HG02884 (cell line): ENCODE measurements around the gene IDI2.
"Not testable (repeated sequence)": the region's sequence is repeated elsewhere in the genome, so short reads cannot be mapped to it uniquely, and the experiment has no call there.

ENCODE experiments used
- ATAC-seq: cut with Tn5 transposase; IDR thresholded peaks from one replicate; pipeline ENCODE4 v1.9.1; 2021; ENCODE audit warnings: mild to moderate bottlenecking, moderate library complexity; ENCODE audit not compliant: unreplicated experiment

Gene IDI2

DNA sequence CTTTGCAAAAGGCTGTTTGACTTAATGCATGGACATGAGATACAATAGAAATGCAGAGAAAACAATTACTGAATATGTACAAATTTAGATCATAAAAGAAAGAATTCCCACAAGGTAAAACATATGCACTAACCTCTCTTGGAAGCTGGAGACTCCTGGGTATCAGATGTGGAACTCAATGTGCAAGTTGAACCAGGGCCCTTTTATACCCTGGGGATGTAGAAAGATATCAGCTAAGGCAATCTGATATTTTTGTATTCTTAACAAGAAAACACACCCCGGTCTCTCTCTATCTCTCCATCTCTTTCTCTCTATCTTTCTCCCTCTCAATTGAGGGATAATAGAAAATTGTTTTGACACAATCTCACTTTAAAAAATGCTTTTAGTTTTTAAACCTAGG, at the start of gene IDI2:
IDI2 (minus strand) TSS at position 177 of the 400 bp plus-strand sequence. CDS start 1,136 bp downstream, outside the sequence.
- no peak for ATAC-seq

DNA sequence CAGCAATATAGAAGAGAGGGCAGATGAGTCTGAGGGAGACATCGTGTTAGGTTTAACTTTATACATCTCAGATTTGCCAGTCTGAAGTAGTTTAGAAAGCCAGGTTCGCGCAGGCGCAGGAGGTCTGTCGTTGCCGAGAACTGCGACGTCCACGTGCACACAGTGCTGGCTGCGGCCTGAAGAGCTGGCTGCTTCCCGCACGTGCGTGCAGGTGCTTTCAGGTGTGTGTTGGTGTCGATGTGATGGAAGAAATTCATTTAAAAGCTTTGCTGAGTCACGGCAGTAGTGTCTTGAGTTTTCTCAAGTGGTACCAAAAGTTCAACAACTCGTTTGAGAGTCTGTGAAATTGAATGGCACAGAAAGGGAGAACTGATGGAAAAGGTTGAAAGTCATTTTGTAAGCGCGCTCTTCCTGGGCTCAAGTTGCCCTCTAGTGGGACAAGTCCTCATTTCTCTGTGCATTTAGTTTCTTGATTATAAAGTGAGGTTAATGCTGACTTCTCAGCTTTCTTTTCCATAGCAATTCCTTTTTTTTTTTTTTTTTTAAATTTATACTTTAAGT, 49.2 kb upstream of the IDI2 start:
- ATAC-seq: no peak

DNA sequence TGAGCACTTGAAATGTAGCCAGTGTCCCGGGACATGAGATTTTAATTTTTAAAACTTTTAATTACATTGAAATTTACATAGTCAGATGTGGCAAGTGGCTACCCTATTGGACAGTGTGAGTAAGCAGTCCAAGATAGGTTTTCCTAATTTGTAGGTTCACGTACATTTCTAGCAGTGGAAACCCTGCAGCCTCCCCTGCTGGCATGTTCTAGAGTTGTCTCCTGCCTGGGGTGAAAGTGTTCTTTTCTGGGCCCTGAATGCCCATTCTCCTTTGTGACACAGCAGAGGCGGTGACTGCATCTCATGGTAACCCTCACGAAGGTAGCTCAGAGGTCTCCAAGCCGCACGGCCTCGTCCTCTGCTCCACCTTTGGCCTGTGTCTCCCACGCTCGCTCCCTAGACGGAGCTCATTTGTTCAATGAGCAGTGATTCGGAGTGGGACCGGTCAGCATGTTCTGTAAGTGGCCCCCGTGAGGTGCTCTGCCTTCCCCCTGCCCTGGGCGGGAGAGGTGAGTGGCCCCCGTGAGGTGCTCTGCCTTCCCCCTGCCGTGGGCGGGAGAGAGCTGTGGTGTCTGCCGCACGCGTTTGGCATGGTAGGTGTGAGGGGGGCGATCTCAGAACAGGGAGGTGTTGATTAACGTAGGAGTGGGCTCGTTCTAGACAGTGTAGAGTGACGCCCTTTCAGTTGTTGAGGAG, 48.5 kb upstream of the IDI2 start:
- ATAC-seq: no peak

DNA sequence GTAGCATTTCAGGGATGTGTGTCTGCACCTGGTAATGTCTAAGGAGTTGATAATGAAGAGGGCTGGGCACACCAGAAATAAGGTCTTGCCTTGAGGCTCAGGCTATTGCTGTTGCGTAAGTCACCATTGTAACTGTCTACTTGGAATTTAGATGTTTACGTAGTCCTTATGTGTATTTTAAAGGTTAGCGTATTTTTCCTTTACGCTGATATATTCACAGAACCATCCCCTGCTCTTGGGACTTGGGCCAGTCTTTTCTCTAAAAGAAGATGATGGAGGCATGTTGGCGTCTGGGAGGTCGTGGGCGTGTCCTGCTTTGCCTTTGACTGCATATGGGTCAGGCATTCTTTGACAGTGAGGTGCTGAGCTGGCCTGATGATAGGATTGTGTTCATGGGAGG, 45.3 kb upstream of the IDI2 start:
- ATAC-seq: no peak

DNA sequence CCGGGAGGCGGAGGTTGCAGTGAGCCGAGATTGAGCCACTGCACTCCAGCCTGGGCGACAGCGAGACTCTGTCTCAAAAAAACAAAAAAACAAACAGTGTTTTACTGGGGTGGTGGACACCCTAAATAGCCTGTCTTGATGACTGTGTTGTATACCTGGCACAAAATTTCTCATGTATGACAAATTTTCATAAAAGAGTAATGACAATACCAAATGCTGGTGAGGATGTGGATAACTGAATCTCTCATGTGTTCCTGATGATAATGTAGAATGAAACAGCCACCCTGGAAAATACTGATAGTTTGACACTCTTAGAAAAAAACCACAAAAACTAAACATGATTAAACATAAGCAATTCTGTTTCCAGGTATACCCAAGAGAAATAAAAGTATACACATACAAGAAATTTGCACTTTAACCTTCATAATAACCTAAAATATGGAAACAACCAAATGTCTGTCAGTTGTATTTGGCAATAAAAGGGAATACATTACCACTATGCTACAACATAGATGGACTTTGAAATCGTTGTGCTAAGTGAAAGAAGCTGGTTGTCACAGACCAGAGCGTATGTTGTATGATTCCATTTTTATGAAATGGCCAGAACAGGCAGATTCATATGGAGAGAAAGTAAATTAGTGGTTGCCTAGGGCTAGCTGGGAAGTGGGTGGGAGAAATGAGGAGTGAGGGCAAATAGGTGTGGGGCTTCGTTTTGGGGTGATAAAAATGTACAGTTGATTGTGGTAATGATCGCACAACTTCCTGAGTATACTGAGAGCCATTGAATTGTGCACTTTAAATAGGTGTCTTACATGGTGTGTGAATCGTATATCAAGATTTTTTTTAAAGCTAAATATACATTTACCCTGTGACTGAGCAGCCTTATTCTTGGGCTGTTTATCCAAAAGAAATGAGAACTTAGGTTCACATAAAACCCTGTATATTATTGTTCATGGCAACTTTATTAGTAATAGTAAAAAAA, 43.0 kb upstream of the IDI2 start:
- no peak for ATAC-seq

DNA sequence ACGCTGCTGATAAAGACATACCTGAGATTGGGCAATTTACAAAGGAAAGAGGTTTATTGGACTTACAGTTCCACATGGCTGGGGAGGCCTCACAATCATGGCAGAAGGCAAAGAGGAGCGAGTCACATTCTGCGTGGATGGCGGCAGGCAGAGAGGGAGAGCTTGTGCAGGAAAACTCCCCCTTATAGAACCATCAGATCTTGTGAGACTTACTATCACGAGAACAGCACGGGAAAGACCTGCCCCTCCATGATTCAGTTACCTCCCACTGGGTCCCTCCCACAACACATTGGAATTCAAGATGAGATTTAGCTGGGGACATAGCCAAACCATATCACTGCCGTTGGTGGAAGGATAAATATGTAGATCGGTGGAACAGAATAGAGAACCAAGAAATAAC, 41.1 kb upstream of the IDI2 start:
- not testable (repeated sequence) for ATAC-seq

DNA sequence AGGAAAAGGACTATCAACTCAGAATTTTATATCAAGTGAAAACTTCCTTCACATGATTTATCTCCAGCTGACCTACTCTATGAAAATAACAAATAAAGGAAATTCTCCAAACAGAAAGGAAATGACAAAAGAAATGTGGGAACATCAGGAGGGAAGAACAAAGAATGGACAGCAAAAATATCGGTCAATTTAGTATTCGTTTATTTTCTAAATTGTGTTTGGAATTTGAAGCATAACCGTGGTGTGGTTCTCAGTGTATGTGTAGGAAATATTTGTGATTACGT, 39.2 kb upstream of the IDI2 start:
- no peak for ATAC-seq

DNA sequence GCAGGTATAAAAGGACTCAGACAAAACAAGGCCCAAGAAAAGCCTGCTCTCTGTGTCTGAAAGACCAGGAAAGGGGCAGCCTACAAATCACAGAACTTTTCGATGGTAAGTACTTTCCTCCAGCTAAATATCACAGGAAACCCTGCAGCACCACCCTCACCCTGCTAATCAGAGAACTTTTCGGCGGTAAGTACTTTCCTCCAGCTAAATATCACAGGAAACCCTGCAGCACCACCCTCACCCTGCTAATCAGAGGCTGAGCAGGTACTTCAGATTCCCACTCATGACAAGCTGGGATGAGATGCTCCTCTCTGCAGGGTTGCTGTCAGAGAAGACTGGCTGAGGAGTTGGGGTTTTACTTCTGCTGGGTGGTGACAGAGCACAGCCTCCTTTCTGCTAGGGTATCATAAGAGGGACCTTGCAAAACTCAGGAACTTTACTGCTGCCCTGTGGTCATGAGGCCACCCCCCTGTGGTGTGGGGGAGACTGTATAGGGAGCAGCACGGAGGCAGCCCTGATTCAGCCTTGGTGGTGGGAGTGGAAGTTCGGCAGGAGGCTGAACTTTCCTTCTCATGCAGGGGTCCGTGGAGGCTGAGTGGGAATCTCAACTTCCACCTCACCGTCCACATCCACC, 37.7 kb upstream of the IDI2 start:
- ATAC-seq: no peak

DNA sequence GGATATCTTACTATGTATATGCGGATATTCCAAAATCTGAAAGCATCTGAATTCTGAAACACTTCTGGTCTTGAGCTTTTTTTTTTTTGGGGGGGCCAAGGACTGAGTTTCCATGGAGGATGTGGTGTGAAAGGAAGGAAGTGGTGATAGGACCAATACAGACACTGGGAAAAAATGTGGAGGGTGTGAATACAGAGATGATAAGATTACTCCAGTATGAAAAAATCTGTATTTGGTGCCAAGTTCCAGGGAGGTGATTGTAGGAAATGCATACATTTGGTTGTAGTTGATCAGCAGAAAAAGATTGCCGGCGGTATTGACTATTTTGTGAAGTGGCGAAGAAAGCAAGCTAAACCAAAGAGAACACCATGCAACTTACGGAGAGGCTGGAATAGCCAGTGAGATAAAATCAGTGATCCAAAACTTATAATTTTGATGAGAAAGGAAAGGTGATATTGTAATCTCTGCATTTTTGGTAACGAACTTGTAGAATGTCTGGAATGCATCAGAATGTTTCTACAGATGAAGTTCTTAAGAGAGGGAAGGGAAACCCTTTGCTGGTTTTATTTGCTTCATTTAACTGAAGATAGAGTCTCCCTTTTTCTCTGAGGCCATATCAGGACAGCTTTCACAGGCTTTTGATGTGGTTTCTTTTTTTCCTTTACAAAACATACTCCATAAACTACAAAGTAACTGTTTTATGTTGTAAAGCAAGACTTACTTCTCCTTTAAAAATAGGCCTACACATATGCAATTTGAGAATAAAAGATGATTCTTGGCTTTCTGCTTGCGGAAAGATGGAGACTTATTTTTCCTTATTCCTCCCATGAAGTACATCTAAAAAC, 36.5 kb upstream of the IDI2 start:
- no peak for ATAC-seq

DNA sequence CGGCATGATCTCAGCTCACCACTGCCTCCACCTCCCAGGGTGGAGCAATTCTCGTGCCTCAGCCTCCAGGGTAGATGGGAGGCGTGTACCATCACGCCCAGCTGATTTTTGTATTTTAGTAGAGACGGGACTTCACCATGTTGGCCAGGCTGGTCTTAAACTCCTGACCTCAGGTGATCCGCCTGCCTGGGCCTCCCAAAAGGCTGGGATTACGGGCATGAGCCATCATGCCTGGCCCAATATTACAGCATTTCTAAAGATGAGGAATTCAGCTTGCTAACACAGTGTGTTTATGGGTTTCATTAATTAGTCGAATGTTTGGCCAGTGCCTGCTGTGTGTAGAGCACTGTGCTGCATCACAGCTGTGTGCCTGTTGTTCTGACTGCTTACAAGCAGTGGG, 34.2 kb upstream of the IDI2 start:
- ATAC-seq: no peak

DNA sequence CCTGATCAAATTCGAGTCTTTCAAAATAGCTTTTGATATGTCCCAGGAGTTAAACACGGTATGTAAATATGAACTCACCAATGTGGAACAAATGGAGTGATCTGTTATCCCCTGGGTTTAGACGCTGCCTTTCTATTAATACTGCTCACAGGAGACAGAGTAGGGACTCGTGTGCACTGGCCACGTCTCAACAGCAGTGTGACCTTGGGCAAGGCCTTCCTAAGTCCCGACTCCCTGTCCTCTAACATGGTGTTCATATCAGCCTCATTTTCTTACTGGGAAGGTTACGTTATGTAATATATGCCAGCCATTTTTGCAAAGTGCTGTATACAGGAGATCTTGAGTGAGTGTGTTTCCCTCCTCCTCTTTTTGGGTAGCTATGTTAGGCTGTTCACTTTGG, 32.4 kb upstream of the IDI2 start:
- ATAC-seq: no peak

DNA sequence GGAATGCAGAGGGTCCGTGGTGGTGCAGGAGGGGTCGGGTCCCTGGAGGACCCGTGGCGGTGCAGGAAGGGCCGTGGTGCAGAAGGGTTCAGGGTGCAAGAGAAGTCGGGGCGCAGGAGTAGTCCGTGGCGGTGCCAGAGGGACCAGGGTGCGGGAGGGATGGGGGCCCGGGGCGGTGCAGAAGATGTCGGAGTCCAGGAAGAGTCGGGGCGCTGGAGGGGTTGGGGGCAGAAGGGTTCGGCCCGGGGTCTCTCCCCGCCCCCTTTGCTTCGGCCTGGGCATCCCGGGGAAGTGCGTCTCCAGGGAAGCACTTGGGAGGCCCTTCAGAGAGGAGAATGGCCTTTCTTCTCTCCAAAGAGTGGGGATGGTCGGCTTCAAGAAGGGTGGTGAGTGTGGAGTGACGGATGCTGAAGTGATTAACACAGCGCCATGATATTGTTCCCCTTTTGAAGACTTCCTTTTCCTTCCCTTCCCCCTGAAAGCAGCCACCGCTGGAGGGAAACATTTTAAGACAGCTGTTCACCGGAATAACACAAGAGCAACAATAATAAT, 31.5 kb upstream of the IDI2 start:
- peak; percentile 6 for ATAC-seq

DNA sequence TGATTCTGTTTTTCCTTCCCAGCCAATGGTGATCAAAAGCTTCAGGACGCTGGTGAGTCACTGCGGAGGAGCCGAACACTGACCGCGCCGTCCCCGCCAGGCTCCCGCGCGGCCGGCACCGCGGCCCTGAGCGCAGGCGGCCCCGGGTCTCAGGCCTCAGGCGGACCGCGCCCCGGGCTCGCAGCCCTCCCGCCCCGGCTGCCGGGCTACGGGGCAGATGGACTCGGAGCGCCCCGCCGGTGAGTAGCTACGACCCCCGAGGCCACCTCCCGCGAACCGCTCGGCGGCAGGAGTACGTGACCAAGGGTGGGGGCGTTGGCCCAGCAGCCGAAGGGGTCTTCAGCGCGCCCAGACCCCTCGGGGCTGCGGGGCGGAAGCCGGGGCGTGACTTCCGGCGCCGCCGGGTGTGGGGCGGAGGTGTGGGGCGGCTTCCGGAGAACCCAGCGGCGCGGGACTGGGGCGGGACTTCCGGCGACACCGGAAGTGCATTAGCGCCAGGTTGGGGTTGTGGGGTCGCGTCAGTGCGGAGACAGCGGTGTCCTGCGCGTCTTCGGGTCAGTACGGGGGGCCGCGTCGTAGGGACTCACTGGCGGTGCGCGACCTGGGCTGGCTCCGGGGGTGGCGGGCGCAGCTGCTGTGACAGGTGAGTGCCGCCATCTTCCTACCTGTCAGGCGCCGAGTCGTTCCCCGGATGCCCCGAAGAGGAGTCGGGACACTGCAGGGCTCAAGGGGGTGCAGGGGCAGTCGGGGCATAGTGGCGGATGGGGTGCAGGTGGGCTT, 30.9 kb upstream of the IDI2 start, which contains the start of gene WDR37:
WDR37 (plus strand) TSS at position 60 of the 780 bp plus-strand sequence. CDS start 15,771 bp downstream, outside the sequence.
- peak; percentile 92 for ATAC-seq

DNA sequence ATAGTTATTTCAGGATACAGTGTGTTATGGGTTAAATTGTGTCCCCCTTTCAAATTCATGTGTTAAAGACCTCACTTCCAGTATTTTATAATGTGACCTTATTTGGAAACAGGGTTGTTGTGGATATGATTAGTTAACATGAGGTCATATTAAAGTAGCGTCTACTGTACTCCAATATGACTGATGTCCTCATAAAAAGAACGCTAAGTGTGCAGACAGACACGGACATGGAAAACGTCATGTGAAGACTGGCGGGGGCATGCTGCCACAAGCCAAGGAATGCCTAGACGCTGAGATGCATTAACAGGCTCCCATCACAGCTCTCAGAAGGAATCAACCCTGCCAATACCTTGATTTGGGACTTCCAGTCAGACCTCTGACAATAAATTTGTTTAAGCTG, 29.0 kb upstream of the IDI2 start:
- ATAC-seq: no peak

DNA sequence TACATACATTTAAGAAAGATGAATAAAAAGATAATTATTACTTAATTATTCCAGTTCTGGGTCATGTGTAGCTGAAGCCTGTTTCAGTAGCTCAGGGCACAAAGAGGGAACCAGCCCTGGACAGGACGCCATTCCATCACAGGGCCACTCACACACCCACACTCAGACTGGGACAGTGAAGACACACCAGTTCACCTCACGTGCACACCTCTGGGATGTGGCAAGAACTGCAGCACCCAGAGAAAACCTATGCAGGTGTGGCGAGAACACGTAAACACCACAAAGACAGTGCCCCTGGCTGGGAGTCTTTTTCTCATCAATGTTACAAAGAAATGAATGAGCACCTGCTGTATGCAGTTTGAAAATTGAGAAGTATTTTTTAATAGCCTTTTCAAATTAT, 24.9 kb upstream of the IDI2 start:
- ATAC-seq: no peak

DNA sequence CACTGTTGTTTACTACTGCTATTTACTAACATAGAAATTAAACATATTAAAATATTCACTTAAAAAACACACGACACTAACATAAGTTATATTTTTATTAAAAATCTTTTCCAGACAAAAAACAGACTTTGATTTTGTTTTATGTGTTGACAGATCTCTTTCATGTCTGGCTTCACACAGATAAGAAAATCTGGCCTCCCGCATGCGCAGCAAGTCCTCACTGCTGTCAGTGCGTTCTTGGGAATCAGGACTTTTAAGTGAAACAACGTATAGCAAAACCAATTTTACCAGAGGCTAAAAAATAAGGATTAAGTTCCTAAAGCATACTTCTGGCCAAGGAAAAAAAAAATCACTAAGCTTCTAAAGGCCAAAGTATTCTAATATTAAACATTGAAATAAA, 24.5 kb upstream of the IDI2 start:
- ATAC-seq: no peak

DNA sequence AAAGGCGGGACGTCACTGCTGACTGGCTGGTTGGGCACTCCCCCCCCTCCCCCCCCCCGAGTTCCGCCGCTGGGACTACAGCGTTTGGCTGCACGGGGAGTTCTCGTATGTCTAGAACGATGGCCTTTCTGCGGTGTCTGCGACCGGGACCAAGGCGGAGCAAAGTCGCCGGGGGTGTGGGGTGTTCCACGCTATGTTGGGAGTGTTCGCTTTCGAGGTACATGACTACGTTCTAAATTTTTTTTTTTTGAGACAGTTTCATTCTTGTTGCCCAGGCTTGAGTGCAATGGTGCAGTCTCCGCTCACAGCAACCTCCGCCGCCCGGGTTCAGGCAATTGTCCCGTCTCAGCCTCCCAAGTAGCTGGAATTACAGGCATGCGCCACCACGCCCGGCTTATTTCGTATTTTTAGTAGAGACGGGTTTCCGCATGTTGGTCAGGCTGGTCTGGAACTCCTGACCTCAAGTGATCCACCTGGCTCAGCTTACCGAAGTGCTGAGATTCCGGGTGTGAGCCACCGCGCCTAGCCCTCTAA, 23.8 kb upstream of the IDI2 start:
- peak; percentile 0 for ATAC-seq

DNA sequence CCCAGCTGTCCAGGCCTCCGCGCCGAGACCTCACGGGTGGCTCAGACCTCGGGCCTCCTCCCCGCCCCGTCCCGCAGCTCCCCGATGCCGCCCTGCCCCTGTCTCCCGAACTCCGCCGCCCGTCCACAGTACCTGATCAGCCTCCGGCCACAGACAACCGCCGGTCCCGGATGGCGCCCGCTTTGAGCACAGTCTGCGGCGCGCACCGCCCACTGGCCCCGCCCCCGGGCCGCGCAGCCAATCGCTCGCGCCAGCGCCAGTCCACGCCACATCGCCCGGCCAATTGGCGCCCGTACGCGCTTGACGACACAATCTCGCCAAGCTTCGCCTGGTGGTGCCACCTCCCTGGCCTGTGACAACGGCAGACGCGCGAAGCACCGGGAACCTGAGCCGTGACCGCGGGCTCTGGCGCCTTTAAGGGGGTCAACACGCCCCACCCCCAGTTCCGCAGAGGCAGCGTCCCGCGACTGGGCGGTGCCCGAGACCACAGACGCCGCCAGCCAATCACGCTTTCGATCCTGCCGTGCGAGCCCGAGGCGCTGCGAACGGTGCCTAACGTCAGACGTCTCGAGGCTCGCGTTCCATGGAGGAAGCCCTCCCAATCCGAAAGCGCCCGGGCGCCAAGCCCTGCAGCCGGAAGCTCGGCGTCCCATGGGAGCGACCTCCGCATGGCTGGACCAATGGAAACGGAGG, 23.2 kb upstream of the IDI2 start, which contains the start of gene IDI1:
IDI1 (minus strand) TSS at position 388 of the 693 bp plus-strand sequence; CDS start at position 272, 116 bp downstream.
- ATAC-seq: peak; percentile 81
